ENCODE results near the gene LRRC15.

LRRC15 gene

DNA sequence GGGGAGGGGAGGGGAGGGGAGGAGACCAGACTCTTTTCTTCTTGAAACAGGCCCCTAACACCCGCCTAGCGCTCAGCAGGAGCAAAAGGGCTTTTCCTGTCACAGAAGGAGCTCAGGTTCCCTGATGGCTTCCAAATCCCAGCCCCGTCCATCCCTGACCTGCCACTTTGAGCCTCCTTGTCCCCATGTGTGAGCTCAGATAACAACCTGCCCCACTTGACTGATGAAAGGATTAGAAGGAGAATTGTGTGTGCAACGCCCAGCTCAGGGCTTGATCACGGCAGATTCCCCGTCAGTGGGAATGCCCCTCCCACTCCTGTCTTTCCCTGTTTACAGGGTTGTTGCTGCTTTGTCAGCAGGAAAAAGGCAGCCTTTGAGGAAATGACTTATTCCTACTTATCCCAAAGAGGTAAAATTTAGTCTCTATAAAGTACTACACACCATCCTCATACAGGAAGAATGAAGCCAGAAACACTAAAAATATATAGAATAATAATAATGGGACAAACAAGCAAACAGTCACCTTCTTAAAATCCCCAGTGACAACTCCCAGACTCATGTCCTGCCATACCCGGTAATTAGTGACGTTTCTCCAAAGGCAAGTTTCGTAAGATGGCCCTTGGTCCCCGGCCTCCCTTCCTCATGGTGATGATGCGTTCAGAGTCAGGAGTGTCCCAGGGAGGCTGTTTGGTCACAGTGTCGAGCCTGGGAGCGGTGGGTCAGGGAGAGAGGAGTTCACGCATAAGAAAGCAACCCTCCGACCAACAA lies 6.1 kb upstream of the LRRC15 start:
- H3K9ac ChIP-seq (ENCODE audit: low read length): no peak overlapping the region
- H3K27me3 ChIP-seq (ENCODE audit: control insufficient read depth, insufficient read depth, low read length): no peaks in the 10 kb centered on the region
- no peaks in the 10 kb centered on the region for H3K36me3 ChIP-seq (ENCODE audit: control insufficient read depth, low read depth, low read length)
- H3K4me1 ChIP-seq (ENCODE audit: control insufficient read depth, low read depth, low read length): peaks cover 14% of the 10 kb centered on the region
- no peak overlapping the region for H3K4me3 ChIP-seq (ENCODE audit: low read length)
- H3K9me3 ChIP-seq (ENCODE audit: control insufficient read depth, low read depth, low read length): no peaks in the 10 kb centered on the region
- H3K27ac ChIP-seq (ENCODE audit: low read length): no peak overlapping the region

DNA sequence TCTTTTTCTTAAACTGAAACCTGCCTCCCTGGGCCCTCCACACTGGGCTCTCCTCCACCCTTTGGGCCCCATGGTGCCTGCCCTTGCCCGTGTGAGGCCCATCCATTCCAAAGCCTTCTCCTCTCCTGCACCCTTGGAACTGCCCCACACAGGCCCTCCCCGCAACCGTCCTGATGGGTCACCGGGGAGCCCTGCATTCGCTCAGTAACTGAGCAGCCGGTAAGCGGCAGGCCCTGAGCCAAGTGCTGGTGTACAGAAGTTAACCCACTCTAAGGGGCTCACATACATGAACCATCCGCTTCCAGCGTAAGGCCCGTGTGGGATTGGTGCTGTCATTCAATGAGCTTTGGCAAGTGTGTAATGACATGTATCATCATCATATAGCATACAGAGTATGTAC lies 5.4 kb upstream of the LRRC15 start:
- Histone ChIP-seq H3K36me3 (ENCODE audit: control insufficient read depth, low read depth, low read length) (no peaks in the 10 kb centered on the region), H3K9ac (ENCODE audit: low read length) (no peak overlapping the region), H3K27ac (ENCODE audit: low read length) (no peak overlapping the region), H3K9me3 (ENCODE audit: control insufficient read depth, low read depth, low read length) (no peaks in the 10 kb centered on the region), H3K4me1 (ENCODE audit: control insufficient read depth, low read depth, low read length) (peaks cover 14% of the 10 kb centered on the region), H3K4me3 (ENCODE audit: low read length) (no peak overlapping the region), H3K27me3 (ENCODE audit: control insufficient read depth, insufficient read depth, low read length) (no peaks in the 10 kb centered on the region)

DNA sequence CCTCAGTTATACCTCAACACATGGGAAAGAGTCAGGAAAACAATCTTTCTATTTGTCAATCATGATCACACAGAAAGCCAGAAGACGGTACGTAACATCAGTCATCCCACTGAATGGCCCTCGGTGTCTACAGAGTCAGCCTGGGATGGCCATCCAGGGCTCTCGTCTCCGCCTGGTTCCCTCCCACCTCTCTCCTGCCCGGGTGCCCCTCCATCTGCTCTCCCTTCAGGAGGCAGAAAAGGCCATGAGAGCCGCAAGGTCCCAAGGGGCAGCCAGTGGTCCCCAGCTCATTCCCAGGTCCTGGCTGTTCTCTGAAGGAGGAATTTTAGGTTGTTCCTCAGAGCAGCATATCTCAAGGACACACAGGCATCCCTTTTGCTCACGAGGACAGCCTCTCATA lies 4.4 kb upstream of the LRRC15 start:
- Histone ChIP-seq H3K9ac (ENCODE audit: low read length) (no peak overlapping the region), H3K27me3 (ENCODE audit: control insufficient read depth, insufficient read depth, low read length) (peaks cover 5% of the 10 kb centered on the region), H3K36me3 (ENCODE audit: control insufficient read depth, low read depth, low read length) (no peaks in the 10 kb centered on the region), H3K4me3 (ENCODE audit: low read length) (no peak overlapping the region), H3K27ac (ENCODE audit: low read length) (no peak overlapping the region), H3K9me3 (ENCODE audit: control insufficient read depth, low read depth, low read length) (no peaks in the 10 kb centered on the region), H3K4me1 (ENCODE audit: control insufficient read depth, low read depth, low read length) (peaks cover 11% of the 10 kb centered on the region)

DNA sequence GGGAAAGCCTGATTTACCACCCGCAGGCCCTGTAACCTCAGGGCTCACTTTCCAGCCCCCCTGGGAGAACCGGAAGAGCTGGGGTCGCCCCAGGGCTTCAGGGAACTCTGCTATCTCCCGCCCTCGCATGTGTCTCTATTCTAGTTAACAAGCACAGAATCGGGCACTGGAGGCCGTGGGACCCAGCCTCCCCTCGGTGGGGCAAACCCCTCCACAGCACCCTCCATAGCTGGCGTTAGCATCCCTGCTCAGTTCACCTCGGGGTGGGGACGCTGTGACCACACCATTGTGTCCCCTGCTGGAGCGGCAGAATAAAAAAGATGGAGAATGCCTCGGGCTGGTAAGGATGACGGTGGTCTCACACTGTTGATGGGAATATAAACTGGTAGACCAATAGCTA lies 3.5 kb upstream of the LRRC15 start:
- H3K9ac ChIP-seq (ENCODE audit: low read length): no peak overlapping the region
- H3K27ac ChIP-seq (ENCODE audit: low read length): no peak overlapping the region
- no peaks in the 10 kb centered on the region for H3K9me3 ChIP-seq (ENCODE audit: control insufficient read depth, low read depth, low read length)
- no peak overlapping the region for H3K4me3 ChIP-seq (ENCODE audit: low read length)
- H3K4me1 ChIP-seq (ENCODE audit: control insufficient read depth, low read depth, low read length): peaks cover 11% of the 10 kb centered on the region
- H3K36me3 ChIP-seq (ENCODE audit: control insufficient read depth, low read depth, low read length): no peaks in the 10 kb centered on the region
- peaks cover 14% of the 10 kb centered on the region for H3K27me3 ChIP-seq (ENCODE audit: control insufficient read depth, insufficient read depth, low read length)

DNA sequence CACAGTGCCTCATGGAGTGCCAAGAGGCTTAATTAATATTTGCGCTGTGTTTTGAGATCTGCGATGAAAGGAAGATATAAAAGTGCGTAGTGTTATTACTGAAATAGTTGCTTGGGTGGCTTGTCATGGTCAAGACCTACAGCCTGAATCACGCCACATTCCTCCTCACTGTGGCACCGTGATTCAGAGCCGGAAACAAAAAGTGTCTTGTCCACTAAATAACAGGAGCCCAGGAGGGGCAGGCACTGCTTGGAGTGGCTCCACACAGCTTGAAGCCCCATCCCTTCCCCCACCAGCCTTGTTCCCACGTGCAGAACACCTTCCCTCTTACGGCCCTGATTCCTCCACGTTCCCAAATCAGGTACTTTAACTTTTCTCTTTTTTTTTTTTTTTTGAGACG lies 1.2 kb upstream of the LRRC15 start:
- H3K36me3 ChIP-seq (ENCODE audit: control insufficient read depth, low read depth, low read length): no peaks in the 10 kb centered on the region
- peaks cover 14% of the 10 kb centered on the region for H3K27me3 ChIP-seq (ENCODE audit: control insufficient read depth, insufficient read depth, low read length)
- H3K9ac ChIP-seq (ENCODE audit: low read length): no peak overlapping the region
- H3K27ac ChIP-seq (ENCODE audit: low read length): no peak overlapping the region
- no peak overlapping the region for H3K4me3 ChIP-seq (ENCODE audit: low read length)
- H3K4me1 ChIP-seq (ENCODE audit: control insufficient read depth, low read depth, low read length): peaks cover 14% of the 10 kb centered on the region
- H3K9me3 ChIP-seq (ENCODE audit: control insufficient read depth, low read depth, low read length): no peaks in the 10 kb centered on the region

DNA sequence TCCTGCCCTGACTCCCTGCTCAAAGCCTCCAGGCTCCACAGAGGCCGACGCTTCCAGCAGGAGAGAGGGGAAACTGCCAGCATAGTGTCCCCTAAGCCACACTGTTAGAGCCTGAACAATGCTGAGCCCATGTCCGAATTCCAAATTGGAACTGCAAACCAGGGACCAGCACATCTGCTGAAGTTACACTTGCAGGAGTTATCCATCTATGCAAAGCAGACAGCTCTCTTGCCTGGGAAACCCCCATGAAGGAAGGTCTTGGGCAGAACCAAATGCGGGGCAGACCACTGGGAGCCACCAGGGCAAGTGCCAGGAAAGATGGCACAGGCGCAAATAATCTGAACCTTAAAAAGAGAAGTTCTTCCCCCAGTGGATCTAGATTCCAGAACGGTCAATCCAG lies 625 bp downstream of the LRRC15 start:
- no peak overlapping the region for H3K27ac ChIP-seq (ENCODE audit: low read length)
- H3K9ac ChIP-seq (ENCODE audit: low read length): no peak overlapping the region
- peaks cover 14% of the 10 kb centered on the region for H3K27me3 ChIP-seq (ENCODE audit: control insufficient read depth, insufficient read depth, low read length)
- peaks cover 11% of the 10 kb centered on the region for H3K4me1 ChIP-seq (ENCODE audit: control insufficient read depth, low read depth, low read length)
- H3K4me3 ChIP-seq (ENCODE audit: low read length): no peak overlapping the region
- H3K36me3 ChIP-seq (ENCODE audit: control insufficient read depth, low read depth, low read length): no peaks in the 10 kb centered on the region
- no peaks in the 10 kb centered on the region for H3K9me3 ChIP-seq (ENCODE audit: control insufficient read depth, low read depth, low read length)

DNA sequence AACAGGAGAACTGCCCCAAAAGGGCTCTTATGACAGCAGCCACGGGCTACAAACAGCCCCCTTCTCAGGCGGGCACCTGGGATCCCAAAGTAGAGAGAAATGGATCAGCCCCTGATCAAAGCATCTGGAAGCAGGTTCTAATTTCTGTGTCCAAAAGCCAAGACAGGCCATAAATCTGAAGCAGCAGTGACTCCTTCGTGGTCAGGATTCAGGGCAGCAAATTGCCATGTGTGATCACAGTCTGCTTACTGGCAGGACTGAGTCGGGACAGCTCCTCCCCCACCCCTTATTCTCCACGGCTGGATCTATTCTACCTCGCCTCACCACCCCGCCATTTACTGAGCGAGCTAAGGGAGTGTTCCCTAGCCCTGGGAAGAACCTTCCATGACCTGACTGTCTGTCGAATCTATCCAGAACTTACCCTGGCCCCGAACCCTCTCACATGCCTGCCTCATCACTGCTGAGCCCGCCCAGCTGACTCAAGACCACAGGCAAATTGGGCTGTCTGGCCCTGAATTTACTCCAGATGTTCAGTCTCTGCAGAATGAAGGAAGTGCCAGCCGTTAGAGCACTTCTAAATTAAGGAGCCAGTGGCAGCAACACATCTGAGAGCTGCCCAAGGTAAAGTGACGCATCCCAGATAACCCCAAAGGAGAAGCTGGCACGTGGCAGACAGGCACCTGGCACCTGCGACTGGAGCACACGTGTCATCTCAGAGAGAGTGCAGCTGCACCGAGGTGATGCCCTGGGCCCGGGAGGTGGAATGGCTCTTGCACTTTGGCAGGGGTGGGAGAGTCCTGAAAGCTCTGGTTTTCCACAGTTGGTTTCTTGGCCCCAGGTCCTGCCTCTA lies 1.3 kb downstream of the LRRC15 start:
- no peak overlapping the region for H3K4me3 ChIP-seq (ENCODE audit: low read length)
- no peaks in the 10 kb centered on the region for H3K36me3 ChIP-seq (ENCODE audit: control insufficient read depth, low read depth, low read length)
- H3K9me3 ChIP-seq (ENCODE audit: control insufficient read depth, low read depth, low read length): no peaks in the 10 kb centered on the region
- H3K27me3 ChIP-seq (ENCODE audit: control insufficient read depth, insufficient read depth, low read length): peaks cover 14% of the 10 kb centered on the region
- no peak overlapping the region for H3K27ac ChIP-seq (ENCODE audit: low read length)
- H3K4me1 ChIP-seq (ENCODE audit: control insufficient read depth, low read depth, low read length): peaks cover 11% of the 10 kb centered on the region
- H3K9ac ChIP-seq (ENCODE audit: low read length): no peak overlapping the region

DNA sequence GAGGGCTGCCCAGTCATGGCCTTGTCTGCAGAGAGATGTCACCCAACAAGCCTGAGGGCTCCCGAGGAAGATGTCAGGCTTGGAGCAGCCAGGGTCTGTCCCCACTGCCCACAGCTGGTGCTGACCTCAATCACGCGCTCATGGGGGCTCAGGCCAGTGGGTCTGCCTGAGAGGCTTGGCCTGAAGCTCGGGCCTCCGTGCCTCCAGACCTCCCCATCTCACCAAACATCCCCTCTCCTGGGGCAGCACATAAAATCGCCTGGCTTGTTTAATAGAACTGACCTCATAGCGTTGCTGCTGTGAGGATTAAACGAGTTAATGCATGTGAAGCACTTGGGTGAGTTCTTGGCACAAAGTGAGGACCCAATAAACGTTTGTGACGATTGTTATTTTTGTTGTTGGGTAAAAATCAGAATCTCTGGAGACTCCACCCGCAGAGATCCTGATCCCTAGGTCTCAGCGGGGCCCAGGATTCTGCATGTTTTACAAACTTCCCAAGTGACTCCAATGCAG lies 3.5 kb downstream of the LRRC15 start:
- H3K27ac ChIP-seq (ENCODE audit: low read length): no peak overlapping the region
- H3K4me3 ChIP-seq (ENCODE audit: low read length): no peak overlapping the region
- peaks cover 14% of the 10 kb centered on the region for H3K27me3 ChIP-seq (ENCODE audit: control insufficient read depth, insufficient read depth, low read length)
- no peaks in the 10 kb centered on the region for H3K9me3 ChIP-seq (ENCODE audit: control insufficient read depth, low read depth, low read length)
- H3K4me1 ChIP-seq (ENCODE audit: control insufficient read depth, low read depth, low read length): peaks cover 11% of the 10 kb centered on the region
- no peak overlapping the region for H3K9ac ChIP-seq (ENCODE audit: low read length)
- no peaks in the 10 kb centered on the region for H3K36me3 ChIP-seq (ENCODE audit: control insufficient read depth, low read depth, low read length)

DNA sequence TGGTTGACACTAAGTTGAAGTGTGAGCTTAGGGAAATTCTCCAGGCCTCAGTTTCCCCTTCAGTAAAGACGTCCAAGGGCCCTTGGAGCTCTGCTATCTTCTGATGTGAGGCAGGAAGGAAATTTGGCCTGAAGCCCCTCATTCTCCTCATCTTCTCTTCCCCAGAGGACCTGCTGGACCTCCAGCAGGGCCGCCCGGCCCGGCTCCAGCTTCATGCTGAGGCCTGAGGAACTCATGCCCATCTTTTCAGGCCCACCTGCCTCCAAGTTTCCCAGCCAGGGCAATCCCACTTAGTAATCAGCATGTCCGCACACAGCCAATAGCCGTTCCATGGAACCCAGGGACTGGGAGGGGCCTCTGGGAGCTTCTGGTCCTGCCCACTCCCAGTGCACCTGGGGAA lies 4.0 kb downstream of the LRRC15 start:
- Histone ChIP-seq H3K27me3 (ENCODE audit: control insufficient read depth, insufficient read depth, low read length) (peaks cover 14% of the 10 kb centered on the region), H3K9me3 (ENCODE audit: control insufficient read depth, low read depth, low read length) (no peaks in the 10 kb centered on the region), H3K36me3 (ENCODE audit: control insufficient read depth, low read depth, low read length) (no peaks in the 10 kb centered on the region), H3K4me1 (ENCODE audit: control insufficient read depth, low read depth, low read length) (peaks cover 9% of the 10 kb centered on the region), H3K4me3 (ENCODE audit: low read length) (no peak overlapping the region), H3K9ac (ENCODE audit: low read length) (no peak overlapping the region), H3K27ac (ENCODE audit: low read length) (no peak overlapping the region)

DNA sequence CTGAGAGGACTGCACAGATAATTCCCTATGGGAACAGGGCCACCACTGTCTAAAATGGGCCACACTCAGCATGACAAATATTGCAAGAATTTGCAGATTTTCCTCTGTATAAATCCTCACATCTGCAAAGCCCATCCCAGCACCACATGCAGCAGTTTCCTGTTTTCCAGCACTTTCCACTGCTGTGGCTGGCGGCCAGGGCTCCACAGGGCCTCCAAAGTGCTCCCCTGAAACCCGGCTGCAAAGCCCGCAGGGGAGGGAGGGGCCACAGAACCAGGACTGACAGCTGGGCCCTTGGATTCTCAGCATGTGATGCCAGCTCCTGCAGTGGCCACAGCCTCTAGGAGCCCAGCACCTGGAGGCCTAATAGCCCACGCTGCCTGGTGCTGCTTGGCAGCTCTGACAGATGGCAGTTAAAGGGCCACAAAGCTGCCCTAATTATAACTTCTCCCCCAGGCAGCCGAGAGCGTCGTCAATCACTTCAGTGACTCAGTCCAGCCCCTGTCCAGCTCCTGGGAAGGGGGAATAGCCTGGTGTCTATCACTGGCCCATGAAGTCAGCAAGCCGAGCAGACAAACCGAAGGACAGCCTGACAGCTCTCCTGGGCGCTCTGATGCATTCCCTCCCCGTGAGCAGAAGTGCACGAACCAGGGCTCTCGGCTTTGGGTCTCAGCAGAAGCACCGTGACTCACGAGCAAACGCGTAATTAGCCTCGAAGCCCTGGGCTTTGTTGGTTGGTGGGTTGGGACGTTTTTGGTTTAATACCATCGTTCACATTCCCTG lies 4.7 kb downstream of the LRRC15 start:
- Histone ChIP-seq H3K36me3 (ENCODE audit: control insufficient read depth, low read depth, low read length) (no peaks in the 10 kb centered on the region), H3K9me3 (ENCODE audit: control insufficient read depth, low read depth, low read length) (no peaks in the 10 kb centered on the region), H3K4me1 (ENCODE audit: control insufficient read depth, low read depth, low read length) (peaks cover 4% of the 10 kb centered on the region), H3K27me3 (ENCODE audit: control insufficient read depth, insufficient read depth, low read length) (peaks cover 14% of the 10 kb centered on the region), H3K4me3 (ENCODE audit: low read length) (no peak overlapping the region), H3K27ac (ENCODE audit: low read length) (no peak overlapping the region), H3K9ac (ENCODE audit: low read length) (no peak overlapping the region)

DNA sequence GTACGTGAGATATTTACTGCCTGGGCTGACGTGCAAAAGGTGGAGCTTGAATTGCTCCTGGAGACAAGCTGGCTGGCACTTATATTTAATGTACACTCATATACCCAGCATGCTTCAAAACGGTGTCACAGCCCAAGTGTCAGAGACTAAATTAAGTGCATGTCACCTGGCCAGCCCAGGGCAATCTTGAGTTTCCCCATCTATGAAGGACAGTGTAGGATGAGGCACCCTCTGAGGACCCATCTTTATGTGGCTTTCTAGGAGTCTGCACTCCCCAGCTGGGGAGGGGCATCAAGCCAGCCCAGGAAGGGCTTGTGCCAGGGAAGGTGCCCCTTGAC lies 5.3 kb downstream of the LRRC15 start:
- Histone ChIP-seq H3K4me1 (ENCODE audit: control insufficient read depth, low read depth, low read length) (peaks cover 4% of the 10 kb centered on the region), H3K9me3 (ENCODE audit: control insufficient read depth, low read depth, low read length) (no peaks in the 10 kb centered on the region), H3K9ac (ENCODE audit: low read length) (no peak overlapping the region), H3K27me3 (ENCODE audit: control insufficient read depth, insufficient read depth, low read length) (peaks cover 13% of the 10 kb centered on the region), H3K36me3 (ENCODE audit: control insufficient read depth, low read depth, low read length) (no peaks in the 10 kb centered on the region), H3K27ac (ENCODE audit: low read length) (no peak overlapping the region), H3K4me3 (ENCODE audit: low read length) (no peak overlapping the region)

Measured in iPS-18a (cell line).